A673 (cell line): ENCODE data around the gene SAT1. TPM values are rescaled to one million over a fixed set of nuclear protein-coding genes. Genes with fewer than 3 reads are reported as not detected.

Experiments
- BruUV-seq: library from RNA; stranded (reverse); fragments of 400-500 nt; replicated peaks from 2 replicates; lab custom pipeline; 2021; lab: Mats Ljungman, UMichigan
- CTCF ChIA-PET: fragments of 300-600 bp; sonication (Branson Sonifier 250); formaldehyde crosslinking; loops from one replicate; lab custom pipeline; 2022; ENCODE audit warnings: antibody characterized with exemption; lab: Charles Lee
- POLR2A ChIA-PET: fragments of 300-600 bp; sonication (Branson Sonifier 250); formaldehyde crosslinking; loops from one replicate; lab custom pipeline; 2022; ENCODE audit warnings: antibody characterized with exemption; ENCODE audit not compliant: low non-redundant PET; lab: Charles Lee
- DNase-seq: peaks from one replicate; pipeline ENCODE4 v3.0.0-alpha.2; 2015; ENCODE audit warnings: low spot score
- H3K27ac ChIP-seq: fragments of 200-600 bp; sonication (generic); 2 replicates; pipeline ENCODE4 v1.5.1; 2016; ENCODE audit warnings: mixed run types, low read depth, mild to moderate bottlenecking, mixed read lengths, antibody characterized with exemption, low read length; ENCODE audit not compliant: poor library complexity, severe bottlenecking
- H3K27me3 ChIP-seq: fragments of 200-600 bp; sonication (generic); replicated peaks from 2 replicates; pipeline ENCODE4 v1.6.1; 2017; ENCODE audit warnings: mixed run types, low read depth, mild to moderate bottlenecking, mixed read lengths, antibody characterized with exemption, low read length; ENCODE audit not compliant: insufficient read depth, poor library complexity
- H3K36me3 ChIP-seq: fragments of 200-600 bp; sonication (generic); 2 replicates; pipeline ENCODE4 v1.6.1; 2016; ENCODE audit warnings: mixed run types, mild to moderate bottlenecking, mixed read lengths, antibody characterized with exemption, low read length; ENCODE audit not compliant: insufficient read depth, poor library complexity, severe bottlenecking
- H3K4me1 ChIP-seq: fragments of 200-600 bp; sonication (generic); 2 replicates; pipeline ENCODE4 v1.6.1; 2017; ENCODE audit warnings: mixed run types, mild to moderate bottlenecking, mixed read lengths, antibody characterized with exemption, low read length; ENCODE audit not compliant: insufficient read depth, poor library complexity, severe bottlenecking
- H3K4me3 ChIP-seq: fragments of 200-600 bp; sonication (generic); 2 replicates; pipeline ENCODE4 v1.5.1; 2016; ENCODE audit warnings: low read depth, mixed run types, mild to moderate bottlenecking, mixed read lengths, low read length; ENCODE audit not compliant: poor library complexity, severe bottlenecking
- H3K9me3 ChIP-seq: fragments of 200-600 bp; sonication (generic); 2 replicates; pipeline ENCODE4 v1.6.1; 2016; ENCODE audit warnings: mixed run types, low read depth, mild to moderate bottlenecking, mixed read lengths, antibody characterized with exemption, low read length; ENCODE audit not compliant: poor library complexity, severe bottlenecking
- CTCF ChIP-seq: fragments of 300-800, 200-600 bp; sonication (generic); conservative IDR thresholded peaks from 2 replicates; pipeline ENCODE4 v1.5.1; 2017; ENCODE audit warnings: low read depth, mild to moderate bottlenecking, antibody characterized with exemption, low read length, moderate library complexity, mixed read lengths
- EZH2 ChIP-seq: fragments of 200-600 bp; sonication (generic); IDR thresholded peaks from 2 replicates; pipeline ENCODE4 v1.6.1; 2017; ENCODE audit warnings: borderline replicate concordance, low read depth, mild to moderate bottlenecking, mixed read lengths, antibody characterized with exemption, low read length; ENCODE audit not compliant: poor library complexity, severe bottlenecking
- intact Hi-C: fragments of 100-400 bp; cut with micrococcal nuclease; formaldehyde crosslinking; loops from one replicate; pipeline ENCODE4 v1.10.0; 2022; ENCODE audit not compliant: unreplicated experiment
- total RNA-seq: library from RNA; stranded (reverse); gene quantifications from 2 replicates; pipeline ENCODE4 v1.2.3, GENCODE V29; 2021

SAT1 gene
- total RNA-seq, 1 experiment from 2014 or later: 21.6 TPM

GRCh38 chrX:23803931-23804381, 21.0 kb downstream of the SAT1 start:
- H3K27ac ChIP-seq: peak overlapping the region; percentile 15

GRCh38 chrX:23804578-23804977, 21.6 kb downstream of the SAT1 start:
- no peak for DNase-seq
- TF ChIP-seq EZH2 (no peak), CTCF (no peak)
- ChIA-PET CTCF (no interaction called here), POLR2A (no interaction called here)
- intact Hi-C loops: no loop called here
- BruUV-seq: no TSS peak
- Histone ChIP-seq H3K27ac (peak overlapping the region; percentile 15), H3K4me3 (no peak overlapping the region), H3K4me1 (peaks cover 1% of the 10 kb centered on the region), H3K9me3 (no peaks in the 10 kb centered on the region), H3K36me3 (no peaks in the 10 kb centered on the region), H3K27me3 (no peaks in the 10 kb centered on the region)

More at GRCh38 chrX:23803931-23804381, 21.0 kb downstream of the SAT1 start:
- BruUV-seq: no TSS peak
- intact Hi-C loops: no loop called here
- peak; percentile 29 for DNase-seq
- ChIA-PET POLR2A (no interaction called here), CTCF (no interaction called here)
- TF ChIP-seq EZH2 (no peak), CTCF (no peak)
- no peak overlapping the region for H3K4me3 ChIP-seq
- H3K4me1 ChIP-seq: peaks cover 6% of the 10 kb centered on the region
- H3K9me3 ChIP-seq: no peaks in the 10 kb centered on the region
- no peaks in the 10 kb centered on the region for H3K27me3 ChIP-seq
- H3K36me3 ChIP-seq: no peaks in the 10 kb centered on the region

GRCh38 chrX:23805389-23805788, 22.4 kb downstream of the SAT1 start:
- BruUV-seq: no TSS peak
- no peaks in the 10 kb centered on the region for H3K9me3 ChIP-seq
- intact Hi-C loops: no loop called here
- no peak overlapping the region for H3K27ac ChIP-seq
- no peaks in the 10 kb centered on the region for H3K27me3 ChIP-seq
- H3K36me3 ChIP-seq: no peaks in the 10 kb centered on the region
- H3K4me1 ChIP-seq: no peaks in the 10 kb centered on the region
- DNase-seq: no peak
- POLR2A ChIA-PET: no interaction called here
- H3K4me3 ChIP-seq: no peak overlapping the region
- TF ChIP-seq EZH2: no peak
- TF ChIP-seq CTCF: no peak
- CTCF ChIA-PET: no interaction called here
